Transverse colon (tissue), 4 donors: ENCODE data around the gene CCDC60.

ENCODE experiments used
- POLR2AphosphoS5 ChIP-seq, 3 donors: sonication (generic); formaldehyde crosslinking; IDR thresholded peaks; one replicate each; pipeline ENCODE4 v1.6.1; 2016; ENCODE audit warnings: antibody characterized with exemption in 3 of 3
- TF ChIP-seq, protein P1 (sequence below), 5 experiments: fragments of 200-600 bp in 3 of 5; fragments of 450-650 bp in 2 of 5; sonication (generic) in 3 of 5; IDR thresholded peaks; 1 replicate in 2 of 5; 2 replicates in 3 of 5; pipeline ENCODE4 v1.5.1; 2016 to 2017; ENCODE audit warnings: antibody characterized with exemption in 5 of 5, inconsistent platforms in 3 of 5, mild to moderate bottlenecking in 2 of 5, moderate library complexity in 1 of 5

DNA sequence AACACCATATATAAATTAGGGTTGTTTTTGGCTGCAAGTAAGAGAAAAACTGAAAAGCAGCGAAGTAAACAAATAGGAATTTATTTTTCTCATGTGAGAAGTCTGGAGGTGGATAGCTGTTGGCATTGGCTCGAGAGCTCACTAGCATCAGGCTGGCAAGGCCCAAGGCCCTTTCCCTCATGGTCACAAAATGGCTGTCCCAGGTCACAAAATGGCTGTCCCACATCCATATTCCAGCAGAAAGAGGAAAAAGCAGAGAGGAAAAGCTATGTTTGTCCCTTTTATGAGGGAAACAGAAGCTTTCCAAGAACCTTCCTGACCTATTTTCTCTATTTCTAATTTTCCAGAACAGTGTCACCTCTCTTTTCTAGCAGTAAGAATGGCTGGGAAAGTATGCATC lies 7.5 kb downstream of the CCDC60 start:
- TF ChIP-seq, protein P1, sequence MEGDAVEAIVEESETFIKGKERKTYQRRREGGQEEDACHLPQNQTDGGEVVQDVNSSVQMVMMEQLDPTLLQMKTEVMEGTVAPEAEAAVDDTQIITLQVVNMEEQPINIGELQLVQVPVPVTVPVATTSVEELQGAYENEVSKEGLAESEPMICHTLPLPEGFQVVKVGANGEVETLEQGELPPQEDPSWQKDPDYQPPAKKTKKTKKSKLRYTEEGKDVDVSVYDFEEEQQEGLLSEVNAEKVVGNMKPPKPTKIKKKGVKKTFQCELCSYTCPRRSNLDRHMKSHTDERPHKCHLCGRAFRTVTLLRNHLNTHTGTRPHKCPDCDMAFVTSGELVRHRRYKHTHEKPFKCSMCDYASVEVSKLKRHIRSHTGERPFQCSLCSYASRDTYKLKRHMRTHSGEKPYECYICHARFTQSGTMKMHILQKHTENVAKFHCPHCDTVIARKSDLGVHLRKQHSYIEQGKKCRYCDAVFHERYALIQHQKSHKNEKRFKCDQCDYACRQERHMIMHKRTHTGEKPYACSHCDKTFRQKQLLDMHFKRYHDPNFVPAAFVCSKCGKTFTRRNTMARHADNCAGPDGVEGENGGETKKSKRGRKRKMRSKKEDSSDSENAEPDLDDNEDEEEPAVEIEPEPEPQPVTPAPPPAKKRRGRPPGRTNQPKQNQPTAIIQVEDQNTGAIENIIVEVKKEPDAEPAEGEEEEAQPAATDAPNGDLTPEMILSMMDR (IDR thresholded peaks at IDR 0.05), result no peak
- TF ChIP-seq POLR2AphosphoS5 (IDR thresholded peaks at IDR 0.05), result no peak
